CD14-positive monocyte (primary cell): ENCODE data around the gene CFAP299. TPM values are rescaled to one million over a fixed set of nuclear protein-coding genes. Genes with fewer than 3 reads are reported as not detected.

Experiments
- DNase-seq, 3 donors: peaks; one replicate each; pipeline ENCODE4 v3.0.0-alpha.2; 2011 to 2022
- H2AFZ ChIP-seq: 2 replicates; pipeline ENCODE4 v1.6.0; 2012; ENCODE audit warnings: mild to moderate bottlenecking, low read depth, low read length, inconsistent platforms; ENCODE audit not compliant: insufficient read depth, poor library complexity, severe bottlenecking
- H3K27ac ChIP-seq, 2 donors: 1 replicate in 1 of 2; 2 replicates in 1 of 2; pipeline ENCODE4 v1.5.1; 2012 to 2013; ENCODE audit warnings: low read length in 2 of 2, control low read depth in 1 of 2, inconsistent platforms in 1 of 2, low read depth in 1 of 2, mild to moderate bottlenecking in 1 of 2
- H3K27me3 ChIP-seq, 2 donors: one replicate each; pipeline versions ENCODE4 v1.6.0 to v1.6.1; 2011 to 2013; ENCODE audit warnings: low read length in 2 of 2; ENCODE audit not compliant: control insufficient read depth in 2 of 2, insufficient read depth in 2 of 2
- H3K36me3 ChIP-seq, 2 donors: replicated peaks in 1 of 2; 1 replicate in 1 of 2; 2 replicates in 1 of 2; pipeline versions ENCODE4 v1.5.1 to v1.6.1; 2012 to 2013; ENCODE audit warnings: low read length in 2 of 2, control low read depth in 1 of 2, inconsistent platforms in 1 of 2, mild to moderate bottlenecking in 1 of 2; ENCODE audit not compliant: insufficient read depth in 2 of 2, control insufficient read depth in 1 of 2
- H3K4me1 ChIP-seq, 2 donors: 1 replicate in 1 of 2; 2 replicates in 1 of 2; pipeline versions ENCODE4 v1.5.1 to v1.6.1; 2012 to 2013; ENCODE audit warnings: low read length in 2 of 2, control low read depth in 1 of 2, inconsistent platforms in 1 of 2, mild to moderate bottlenecking in 1 of 2, moderate library complexity in 1 of 2; ENCODE audit not compliant: insufficient read depth in 2 of 2, control insufficient read depth in 1 of 2
- H3K4me2 ChIP-seq: replicated peaks from 2 replicates; pipeline ENCODE3; 2012; ENCODE audit warnings: low read length, moderate library complexity, mild to moderate bottlenecking; ENCODE audit not compliant: poor library complexity, severe bottlenecking; ENCODE audit errors: extremely low read depth
- H3K4me3 ChIP-seq, 3 experiments: fragments of 200-600 bp in 1 of 3; sonication (generic) in 1 of 3; replicated peaks in 1 of 3; 1 replicate in 2 of 3; 2 replicates in 1 of 3; pipeline ENCODE4 v1.5.1; 2011 to 2013; ENCODE audit warnings: low read length in 3 of 3, mild to moderate bottlenecking in 3 of 3, control low read depth in 2 of 3, low read depth in 2 of 3, inconsistent platforms in 1 of 3, moderate library complexity in 1 of 3
- H3K79me2 ChIP-seq: 2 replicates; pipeline ENCODE4 v1.6.0; 2012; ENCODE audit warnings: mild to moderate bottlenecking, control low read depth, inconsistent platforms, low read length, moderate library complexity; ENCODE audit not compliant: insufficient read depth
- H3K9ac ChIP-seq: 2 replicates; pipeline ENCODE4 v1.6.0; 2017; ENCODE audit warnings: low read length, mild to moderate bottlenecking; ENCODE audit not compliant: insufficient read depth, poor library complexity, severe bottlenecking
- H3K9me3 ChIP-seq, 2 donors: replicated peaks in 1 of 2; 1 replicate in 1 of 2; 2 replicates in 1 of 2; pipeline versions ENCODE4 v1.5.1 to v1.6.1; 2012 to 2013; ENCODE audit warnings: low read length in 2 of 2, control low read depth in 1 of 2; ENCODE audit not compliant: control insufficient read depth in 1 of 2, insufficient read depth in 1 of 2
- H4K20me1 ChIP-seq: 2 replicates; pipeline ENCODE4 v1.6.0; 2012; ENCODE audit warnings: mild to moderate bottlenecking, low read length, control low read depth, moderate library complexity; ENCODE audit not compliant: insufficient read depth
- H3K27ac Mint-ChIP-seq, 7 donors: one replicate each; pipeline ENCODE4 v1.8.0; 2020; ENCODE audit warnings: mild to moderate bottlenecking in 7 of 7, mixed read lengths in 7 of 7, moderate library complexity in 6 of 7, inconsistent platforms in 2 of 7
- H3K27me3 Mint-ChIP-seq, 3 donors: one replicate each; pipeline ENCODE4 v1.8.0; 2021 to 2022; ENCODE audit warnings: low read depth in 3 of 3, mild to moderate bottlenecking in 3 of 3, mixed read lengths in 3 of 3, moderate library complexity in 3 of 3, inconsistent platforms in 1 of 3
- H3K36me3 Mint-ChIP-seq, 2 donors: one replicate each; pipeline ENCODE4 v1.8.0; 2020; ENCODE audit warnings: mixed read lengths in 2 of 2, inconsistent platforms in 1 of 2, mild to moderate bottlenecking in 1 of 2
- H3K4me1 Mint-ChIP-seq: one replicate; pipeline ENCODE4 v1.8.0; 2020; ENCODE audit warnings: mild to moderate bottlenecking, mixed read lengths
- H3K4me3 Mint-ChIP-seq, 2 donors: one replicate each; pipeline ENCODE4 v1.8.0; 2020; ENCODE audit warnings: mild to moderate bottlenecking in 2 of 2, mixed read lengths in 2 of 2, moderate library complexity in 1 of 2
- H3K9me3 Mint-ChIP-seq, 7 donors: one replicate each; pipeline ENCODE4 v1.8.0; 2020 to 2022; ENCODE audit warnings: mixed read lengths in 7 of 7, mild to moderate bottlenecking in 6 of 7, moderate library complexity in 6 of 7, inconsistent platforms in 2 of 7
- WGBS: methylation state at CpG from one replicate; pipeline ENCODE4 v1.1.5; 2013; ENCODE audit warnings: missing lambda C conversion rate; ENCODE audit not compliant: insufficient coverage; 5-methylcytosine and 5-hydroxymethylcytosine counted together
- intact Hi-C, 2 donors: fragments of 100-400 bp; cut with micrococcal nuclease; formaldehyde crosslinking; loops; one replicate each; pipeline versions ENCODE4 v1.15.0 to v1.15.1; 2023
- polyA plus RNA-seq, 3 donors: library from polyadenylated mRNA; depleted of rRNA in 1 of 3; unstranded in 2 of 3; stranded (reverse) in 1 of 3; fragments of 300-500 nt in 2 of 3; fragments of >200 nt in 1 of 3; fragmentation: Illumina TruSeq in 2 of 3; gene quantifications; 1 replicate in 2 of 3; 2 replicates in 1 of 3; pipeline ENCODE4 v1.2.3, GENCODE V29; 2012 to 2021
- TF ChIP-seq, protein P1 (sequence below): fragments of 200-600 bp; IDR thresholded peaks from one replicate; pipeline ENCODE4 v1.8.0; 2022; ENCODE audit warnings: antibody characterized with exemption, mild to moderate bottlenecking

CFAP299 gene
- polyA plus RNA-seq, 3 donors: not detected

GRCh38 chr4:80568891-80569290 is 233.4 kb downstream of the CFAP299 start:
- Histone ChIP-seq H3K4me3 (no peak overlapping the region), H2AFZ (no peak overlapping the region), H3K36me3 (no peaks in the 10 kb centered on the region), H3K4me2 (no peak overlapping the region), H3K9me3 (no peaks in the 10 kb centered on the region), H3K4me1 (no peaks in the 10 kb centered on the region), H3K27ac (no peak overlapping the region), H3K27me3 (no peaks in the 10 kb centered on the region), H3K9ac (no peak overlapping the region), H3K79me2 (no peaks in the 10 kb centered on the region), H4K20me1 (no peaks in the 10 kb centered on the region)
- intact Hi-C loops: no loop called here
- WGBS: no CpG with 5 or more reads among the region's 1 CpG
- H3K27ac Mint-ChIP-seq: peak overlapping the region in 2 of 7 donors; percentile 39 to 67
- H3K4me3 Mint-ChIP-seq: no peak overlapping the region
- TF ChIP-seq, protein P1, sequence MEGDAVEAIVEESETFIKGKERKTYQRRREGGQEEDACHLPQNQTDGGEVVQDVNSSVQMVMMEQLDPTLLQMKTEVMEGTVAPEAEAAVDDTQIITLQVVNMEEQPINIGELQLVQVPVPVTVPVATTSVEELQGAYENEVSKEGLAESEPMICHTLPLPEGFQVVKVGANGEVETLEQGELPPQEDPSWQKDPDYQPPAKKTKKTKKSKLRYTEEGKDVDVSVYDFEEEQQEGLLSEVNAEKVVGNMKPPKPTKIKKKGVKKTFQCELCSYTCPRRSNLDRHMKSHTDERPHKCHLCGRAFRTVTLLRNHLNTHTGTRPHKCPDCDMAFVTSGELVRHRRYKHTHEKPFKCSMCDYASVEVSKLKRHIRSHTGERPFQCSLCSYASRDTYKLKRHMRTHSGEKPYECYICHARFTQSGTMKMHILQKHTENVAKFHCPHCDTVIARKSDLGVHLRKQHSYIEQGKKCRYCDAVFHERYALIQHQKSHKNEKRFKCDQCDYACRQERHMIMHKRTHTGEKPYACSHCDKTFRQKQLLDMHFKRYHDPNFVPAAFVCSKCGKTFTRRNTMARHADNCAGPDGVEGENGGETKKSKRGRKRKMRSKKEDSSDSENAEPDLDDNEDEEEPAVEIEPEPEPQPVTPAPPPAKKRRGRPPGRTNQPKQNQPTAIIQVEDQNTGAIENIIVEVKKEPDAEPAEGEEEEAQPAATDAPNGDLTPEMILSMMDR: no peak
- H3K9me3 Mint-ChIP-seq: peaks cover 0 to 3% (median 0%) of the 10 kb centered on the region in 7 donors
- no peaks in the 10 kb centered on the region for H3K36me3 Mint-ChIP-seq
- H3K27me3 Mint-ChIP-seq: peaks cover 0 to 2% (median 1%) of the 10 kb centered on the region in 3 donors
- H3K4me1 Mint-ChIP-seq: no peaks in the 10 kb centered on the region
- DNase-seq: no peak

DNA sequence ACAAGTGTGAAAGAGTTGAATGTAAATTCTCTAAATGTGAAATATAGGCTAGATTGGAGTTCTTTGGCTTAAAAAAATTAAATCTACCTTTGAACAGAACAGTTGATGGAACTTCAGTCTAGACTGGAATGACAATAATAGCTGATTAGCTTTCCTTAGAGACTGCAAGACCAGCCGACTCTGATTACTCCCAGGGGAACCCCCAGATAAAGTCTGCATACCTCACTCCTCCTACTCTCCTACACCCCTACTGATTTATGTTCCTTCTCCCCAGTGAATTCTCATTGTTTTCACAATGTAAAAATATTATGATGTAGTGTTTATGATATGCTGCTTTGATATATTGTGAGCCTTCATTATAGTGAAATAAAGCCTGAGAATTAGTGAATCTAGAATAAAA is 241.3 kb downstream of the CFAP299 start:
- Mint-ChIP-seq H3K27me3 (no peaks in the 10 kb centered on the region), H3K9me3 (peaks cover 0 to 6% (median 0%) of the 10 kb centered on the region in 7 donors), H3K36me3 (no peaks in the 10 kb centered on the region), H3K4me1 (no peaks in the 10 kb centered on the region), H3K27ac (no peak overlapping the region), H3K4me3 (no peak overlapping the region)
- no peak overlapping the region for H3K4me2 ChIP-seq
- no CpG with 5 or more reads among the region's 1 CpG for WGBS
- no peaks in the 10 kb centered on the region for H3K36me3 ChIP-seq
- no peak overlapping the region for H2AFZ ChIP-seq
- TF ChIP-seq, protein P1: no peak
- no peaks in the 10 kb centered on the region for H3K27me3 ChIP-seq
- intact Hi-C loops: no loop called here
- H3K9ac ChIP-seq: no peak overlapping the region
- no peak for DNase-seq
- no peaks in the 10 kb centered on the region for H3K79me2 ChIP-seq
- H4K20me1 ChIP-seq: no peaks in the 10 kb centered on the region
- H3K27ac ChIP-seq: no peak overlapping the region
- no peaks in the 10 kb centered on the region for H3K9me3 ChIP-seq
- no peak overlapping the region for H3K4me3 ChIP-seq
- H3K4me1 ChIP-seq: no peaks in the 10 kb centered on the region
